T-cell (primary cell): Measurements from ENCODE around the gene S100A2. TPM values are rescaled to one million over a fixed set of nuclear protein-coding genes. Genes with fewer than 3 reads are reported as not detected.
"Not testable (repeated sequence)": the region's sequence is repeated elsewhere in the genome, so short reads cannot be mapped to it uniquely, and the experiment has no call there.

Experiments used
- ATAC-seq, 4 experiments: fragments of 200-7000 bp in 3 of 4; fragments of 150-1000 bp in 1 of 4; cut with Tn5 transposase; replicated peaks in 1 of 4; 1 replicate in 3 of 4; 2 replicates in 1 of 4; pipeline ENCODE4 v1.10.0; 2021; ENCODE audit warnings: moderate library complexity in 3 of 4, mild to moderate bottlenecking in 2 of 4, moderate number of reproducible peaks in 1 of 4
- CTCF ChIA-PET, 2 donors: fragments of 300-600 bp; sonication (Branson Sonifier 250); formaldehyde crosslinking; loops; one replicate each; lab custom pipeline; 2022; ENCODE audit warnings: antibody characterized with exemption in 2 of 2; lab: Charles Lee
- POLR2A ChIA-PET, 2 donors: fragments of 300-600 bp; sonication (Branson Sonifier 250); formaldehyde crosslinking; loops; one replicate each; lab custom pipeline; 2022; ENCODE audit warnings: antibody characterized with exemption in 2 of 2; lab: Charles Lee
- DNase-seq, 35 experiments: peaks; one replicate each; pipeline versions ENCODE4 v3.0.0 to v3.0.0-alpha.2; 2013 to 2023
- H3K27ac ChIP-seq: one replicate; pipeline ENCODE4 v1.5.1; 2013; ENCODE audit warnings: low read length
- H3K27me3 ChIP-seq, 2 experiments: replicated peaks in 1 of 2; 1 replicate in 1 of 2; 2 replicates in 1 of 2; pipeline versions ENCODE4 v1.6.1 to v1.7.0; 2013; ENCODE audit warnings: low read length in 1 of 2, mixed read lengths in 1 of 2; ENCODE audit not compliant: control insufficient read depth in 2 of 2, insufficient read depth in 2 of 2; ENCODE audit errors: extremely low read depth in 1 of 2
- H3K36me3 ChIP-seq, 2 donors: 1 replicate in 1 of 2; 2 replicates in 1 of 2; pipeline versions ENCODE4 v1.6.1 to v1.7.0; 2013; ENCODE audit warnings: low read length in 1 of 2; ENCODE audit not compliant: control insufficient read depth in 2 of 2, insufficient read depth in 1 of 2; ENCODE audit errors: extremely low read depth in 1 of 2
- H3K4me1 ChIP-seq, 2 experiments: 1 replicate in 1 of 2; 2 replicates in 1 of 2; pipeline versions ENCODE4 v1.6.1 to v1.7.0; 2013; ENCODE audit warnings: low read length in 2 of 2, mixed read lengths in 1 of 2; ENCODE audit not compliant: insufficient read depth in 2 of 2, control insufficient read depth in 1 of 2; ENCODE audit errors: extremely low read depth in 1 of 2
- H3K4me3 ChIP-seq, 2 donors: 1 replicate in 1 of 2; 2 replicates in 1 of 2; pipeline versions ENCODE4 v1.5.1 to v1.7.0; 2013; ENCODE audit warnings: mild to moderate bottlenecking in 2 of 2, low read length in 1 of 2, moderate library complexity in 1 of 2; ENCODE audit not compliant: control insufficient read depth in 1 of 2; ENCODE audit errors: extremely low read depth in 1 of 2
- H3K9me3 ChIP-seq: 2 replicates; pipeline ENCODE4 v1.7.0; 2013
- H3K27ac Mint-ChIP-seq, 2 donors: one replicate each; pipeline ENCODE4 v1.8.0; 2020 to 2021; ENCODE audit warnings: mild to moderate bottlenecking in 2 of 2, mixed read lengths in 2 of 2
- H3K27me3 Mint-ChIP-seq, 2 donors: one replicate each; pipeline ENCODE4 v1.8.0; 2021 to 2022; ENCODE audit warnings: mixed read lengths in 2 of 2
- H3K36me3 Mint-ChIP-seq: one replicate; pipeline ENCODE4 v1.8.0; 2021; ENCODE audit warnings: mixed read lengths
- H3K4me1 Mint-ChIP-seq, 3 donors: one replicate each; pipeline ENCODE4 v1.8.0; 2020 to 2022; ENCODE audit warnings: mixed read lengths in 3 of 3, mild to moderate bottlenecking in 1 of 3
- H3K4me3 Mint-ChIP-seq, 3 donors: one replicate each; pipeline ENCODE4 v1.8.0; 2020 to 2022; ENCODE audit warnings: mild to moderate bottlenecking in 3 of 3, mixed read lengths in 3 of 3, moderate library complexity in 3 of 3
- H3K9me3 Mint-ChIP-seq, 3 donors: one replicate each; pipeline ENCODE4 v1.8.0; 2020 to 2022; ENCODE audit warnings: mixed read lengths in 3 of 3
- WGBS: methylation state at CpG from one replicate; pipeline ENCODE4 v1.1.5; 2013; ENCODE audit warnings: missing lambda C conversion rate; ENCODE audit not compliant: insufficient coverage; 5-methylcytosine and 5-hydroxymethylcytosine counted together
- total RNA-seq, 35 experiments: library from RNA in 6 of 35; stranded (reverse) in 6 of 35; fragments of 120-200 nt in 1 of 35; gene quantifications; one replicate each; pipeline versions ENCODE4 v1.2.1 to v1.2.4 and lab custom pipeline; 2013 to 2026

The S100A2 gene
- total RNA-seq, 5 donors from 2014 or later (not counting 1 experiment from before 2014, with no cell fraction given), result 0.66 TPM; not detected in 4

DNA sequence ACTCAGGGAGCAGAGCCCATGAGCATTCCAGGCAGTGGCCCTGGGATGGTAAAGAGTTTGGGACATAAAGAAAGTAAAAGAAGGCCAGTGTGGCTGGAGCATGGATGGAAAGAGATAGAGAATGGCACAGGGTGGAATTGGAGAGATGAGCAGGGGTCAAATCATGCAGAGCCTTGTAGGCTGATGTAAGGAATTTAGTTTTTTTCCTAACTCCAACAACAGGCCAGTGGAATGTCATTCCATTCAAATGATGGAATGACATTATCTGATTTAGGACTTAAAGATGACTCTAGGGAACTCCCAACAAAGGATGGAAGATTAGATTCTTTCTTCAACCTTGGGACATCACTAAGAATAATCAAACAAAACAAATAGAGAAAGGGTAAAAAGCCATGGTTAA, 12.8 kb upstream of the S100A2 start:
- CTCF ChIA-PET, result no interaction called here
- H3K4me1 Mint-ChIP-seq, result no peaks in the 10 kb centered on the region
- Histone ChIP-seq H3K4me1 (no peaks in the 10 kb centered on the region), H3K27ac (no peak overlapping the region), H3K36me3 (no peaks in the 10 kb centered on the region), H3K27me3 (peaks cover 0 to 28% of the 10 kb centered on the region in 2 experiments), H3K9me3 (no peaks in the 10 kb centered on the region), H3K4me3 (no peak overlapping the region)
- DNase-seq, result no peak
- H3K9me3 Mint-ChIP-seq, result no peaks in the 10 kb centered on the region
- no peak overlapping the region for H3K27ac Mint-ChIP-seq
- no peak for ATAC-seq
- peaks cover 21 to 29% of the 10 kb centered on the region in 2 donors for H3K27me3 Mint-ChIP-seq
- H3K4me3 Mint-ChIP-seq, result no peak overlapping the region
- POLR2A ChIA-PET, result interaction anchor here in 1 of 2 donors (0.6 kb wide), 1 partner anchor 265 kb away, joined by 13 read pairs; no protein-coding TSS in a partner anchor
- no peaks in the 10 kb centered on the region for H3K36me3 Mint-ChIP-seq

DNA sequence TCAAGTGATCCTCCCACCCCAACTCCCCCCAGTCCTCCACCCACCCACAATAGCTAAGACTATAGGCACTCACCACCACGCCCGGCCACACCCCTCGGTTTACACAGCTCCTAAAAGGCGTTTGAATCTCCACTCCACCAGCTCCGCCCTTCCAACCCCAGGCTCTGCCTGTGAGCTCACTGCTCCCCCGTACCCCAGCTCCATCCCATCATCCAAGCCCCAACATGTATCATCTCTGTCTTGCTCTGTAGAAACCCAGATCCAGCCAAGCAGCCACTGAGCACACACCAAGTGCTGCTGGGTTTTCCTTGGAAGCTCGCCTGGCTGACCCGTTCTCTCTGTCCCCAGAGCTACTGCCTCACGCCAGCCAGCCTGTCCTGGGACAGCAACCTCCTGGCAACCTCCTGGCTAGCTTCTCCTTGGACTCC, 12.0 kb upstream of the S100A2 start:
- H3K36me3 Mint-ChIP-seq, result no peaks in the 10 kb centered on the region
- Histone ChIP-seq H3K9me3 (no peaks in the 10 kb centered on the region), H3K4me3 (no peak overlapping the region), H3K4me1 (no peaks in the 10 kb centered on the region), H3K36me3 (no peaks in the 10 kb centered on the region), H3K27ac (no peak overlapping the region), H3K27me3 (peaks cover 0 to 28% of the 10 kb centered on the region in 2 experiments)
- CTCF ChIA-PET, result interaction anchor here in 1 of 2 donors (0.7 kb wide), 1 partner anchor 21 kb away, joined by 3 read pairs; no protein-coding TSS in a partner anchor
- no peak overlapping the region for H3K27ac Mint-ChIP-seq
- ATAC-seq, result no peak
- POLR2A ChIA-PET, result no interaction called here
- DNase-seq, result no peak
- H3K4me3 Mint-ChIP-seq, result no peak overlapping the region
- H3K4me1 Mint-ChIP-seq, result peaks cover 0 to 7% (median 5%) of the 10 kb centered on the region in 3 donors
- H3K27me3 Mint-ChIP-seq, result peaks cover 21 to 29% of the 10 kb centered on the region in 2 donors
- whole genome bisulfite sequencing, result 60% methylated on average over 9 of the region's 9 CpGs
- no peaks in the 10 kb centered on the region for H3K9me3 Mint-ChIP-seq

DNA sequence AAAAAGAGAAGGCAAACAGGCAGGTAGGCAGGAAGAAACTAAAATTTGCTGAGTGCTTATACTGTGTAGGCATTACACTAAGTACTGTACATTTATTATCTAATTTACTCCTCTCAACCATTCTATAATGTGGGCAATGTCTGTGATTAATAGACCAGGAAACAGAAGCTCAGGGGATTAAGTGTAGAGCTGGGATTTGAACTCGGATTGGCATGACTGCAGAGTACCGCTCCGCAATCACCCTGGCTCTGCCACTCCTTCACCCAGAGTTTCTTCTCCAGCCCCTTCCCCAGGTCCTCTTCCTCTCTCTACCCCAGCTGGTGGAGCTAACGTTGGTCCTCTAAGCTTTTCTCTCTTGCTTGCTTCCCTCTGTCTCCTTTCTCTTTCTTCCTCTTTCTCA, 11.5 kb upstream of the S100A2 start:
- H3K4me3 ChIP-seq, result no peak overlapping the region
- H3K9me3 Mint-ChIP-seq, result no peaks in the 10 kb centered on the region
- ChIA-PET POLR2A (no interaction called here), CTCF (no interaction called here)
- H3K27ac Mint-ChIP-seq, result no peak overlapping the region
- ATAC-seq (no peak), DNase-seq (no peak)
- whole genome bisulfite sequencing, result 70% methylated on average over 2 of the region's 4 CpGs
- H3K4me1 ChIP-seq, result no peaks in the 10 kb centered on the region
- peaks cover 0 to 9% (median 7%) of the 10 kb centered on the region in 3 donors for H3K4me1 Mint-ChIP-seq
- peaks cover 21 to 29% of the 10 kb centered on the region in 2 donors for H3K27me3 Mint-ChIP-seq
- H3K27ac ChIP-seq, result no peak overlapping the region
- peaks cover 0 to 28% of the 10 kb centered on the region in 2 experiments for H3K27me3 ChIP-seq
- no peaks in the 10 kb centered on the region for H3K36me3 Mint-ChIP-seq
- H3K4me3 Mint-ChIP-seq, result no peak overlapping the region
- no peaks in the 10 kb centered on the region for H3K36me3 ChIP-seq
- H3K9me3 ChIP-seq, result no peaks in the 10 kb centered on the region

DNA sequence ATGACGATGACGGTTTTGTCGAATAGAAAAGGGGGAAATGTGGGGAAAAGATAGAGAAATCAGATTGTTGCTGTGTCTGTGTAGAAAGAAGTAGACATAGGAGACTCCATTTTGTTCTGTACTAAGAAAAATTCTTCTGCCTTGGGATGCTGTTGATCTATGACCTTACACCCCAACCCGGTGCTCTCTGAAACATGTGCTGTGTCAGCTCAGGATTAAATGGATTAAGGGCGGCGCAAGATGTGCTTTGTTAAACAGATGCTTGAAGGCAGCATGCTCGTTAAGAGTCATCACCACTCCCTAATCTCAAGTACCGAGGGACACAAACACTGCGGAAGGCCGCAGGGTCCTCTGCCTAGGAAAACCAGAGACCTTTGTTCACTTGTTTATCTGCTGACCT, 9.9 kb upstream of the S100A2 start:
- H3K27me3 Mint-ChIP-seq, result peaks cover 24 to 29% of the 10 kb centered on the region in 2 donors
- H3K36me3 ChIP-seq, POLR2A ChIA-PET, H3K9me3 Mint-ChIP-seq, DNase-seq, H3K4me3 Mint-ChIP-seq, CTCF ChIA-PET, H3K4me1 ChIP-seq, H3K4me3 ChIP-seq, ATAC-seq, H3K36me3 Mint-ChIP-seq, H3K27ac Mint-ChIP-seq, H3K9me3 ChIP-seq, H3K4me1 Mint-ChIP-seq, H3K27ac ChIP-seq: not testable (repeated sequence)
- WGBS, result no CpG with 5 or more reads among the region's 10 CpGs
- H3K27me3 ChIP-seq, result peaks cover 0 to 22% of the 10 kb centered on the region in 2 experiments

DNA sequence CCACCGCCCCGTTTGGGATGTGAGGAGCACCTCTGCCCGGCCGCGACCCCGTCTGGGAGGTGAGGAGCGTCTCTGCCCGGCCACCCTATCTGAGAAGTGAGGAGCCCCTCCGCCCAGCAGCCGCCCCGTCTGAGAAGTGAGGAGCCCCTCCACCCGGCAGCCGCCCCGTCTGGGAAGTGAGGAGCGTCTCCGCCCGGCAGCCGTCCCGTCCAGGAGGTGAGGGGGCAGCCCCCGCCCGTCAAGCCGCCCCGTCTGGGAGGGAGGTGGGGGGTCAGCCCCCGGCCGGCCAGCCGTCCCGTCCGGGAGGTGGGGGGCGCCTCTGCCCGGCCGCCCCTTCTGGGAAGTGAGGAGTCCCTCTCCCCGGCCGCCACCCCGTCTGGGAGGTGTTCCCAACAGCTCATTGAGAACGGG, 9.4 kb upstream of the S100A2 start:
- peaks cover 0 to 22% of the 10 kb centered on the region in 2 experiments for H3K27me3 ChIP-seq
- H3K9me3 Mint-ChIP-seq, ATAC-seq, H3K4me1 ChIP-seq, H3K36me3 Mint-ChIP-seq, H3K36me3 ChIP-seq, DNase-seq, H3K27ac ChIP-seq, H3K4me1 Mint-ChIP-seq, H3K27ac Mint-ChIP-seq, POLR2A ChIA-PET, H3K9me3 ChIP-seq, H3K4me3 Mint-ChIP-seq, CTCF ChIA-PET, H3K4me3 ChIP-seq: not testable (repeated sequence)
- peaks cover 24 to 29% of the 10 kb centered on the region in 2 donors for H3K27me3 Mint-ChIP-seq
- 90% methylated on average over 17 of the region's 35 CpGs for WGBS

DNA sequence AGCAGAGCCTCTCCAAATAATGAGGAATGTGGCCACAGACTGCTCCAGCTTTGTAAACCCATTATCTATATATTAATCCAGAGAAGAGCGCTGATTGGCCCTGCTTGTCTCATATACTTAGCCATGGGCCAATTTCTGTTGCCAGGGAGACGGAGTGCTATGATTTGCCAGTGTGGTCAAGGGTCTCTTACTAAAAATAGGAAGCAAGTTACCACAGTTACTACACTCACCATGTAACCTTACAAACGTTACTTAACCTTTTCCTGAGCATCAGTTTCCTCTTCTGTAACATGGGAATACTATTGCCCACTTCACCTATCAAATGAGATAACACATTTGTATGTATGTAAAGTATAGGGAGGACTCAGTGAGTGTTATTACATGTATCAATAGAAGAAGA, 7.7 kb upstream of the S100A2 start:
- POLR2A ChIA-PET, result interaction anchor here in 1 of 2 donors (0.7 kb wide), 1 partner anchor 17 kb away, joined by 8 read pairs; no protein-coding TSS in a partner anchor

More for the DNA sequence above, 7.7 kb upstream of the S100A2 start:
- DNase-seq (no peak), ATAC-seq (no peak)
- H3K36me3 Mint-ChIP-seq, result no peaks in the 10 kb centered on the region
- H3K27ac ChIP-seq, result no peak overlapping the region
- peaks cover 13 to 18% of the 10 kb centered on the region in 2 donors for H3K27me3 Mint-ChIP-seq
- no CpG with 5 or more reads among the region's 3 CpGs for WGBS
- H3K4me1 ChIP-seq, result peaks cover 0 to 6% of the 10 kb centered on the region in 2 experiments
- H3K4me3 Mint-ChIP-seq, result no peak overlapping the region
- H3K27ac Mint-ChIP-seq, result no peak overlapping the region
- H3K36me3 ChIP-seq, result no peaks in the 10 kb centered on the region
- H3K9me3 ChIP-seq, result no peaks in the 10 kb centered on the region
- H3K9me3 Mint-ChIP-seq, result no peaks in the 10 kb centered on the region
- no peak overlapping the region for H3K4me3 ChIP-seq
- peaks cover 0 to 26% of the 10 kb centered on the region in 2 experiments for H3K27me3 ChIP-seq
- CTCF ChIA-PET, result interaction anchor here (1.7 to 2.2 kb wide), 2 partner anchors 42 to 63 kb away, joined by 6 to 13 read pairs; no protein-coding TSS in a partner anchor
- H3K4me1 Mint-ChIP-seq, result peaks cover 6 to 18% (median 14%) of the 10 kb centered on the region in 3 donors
